Measurements from ENCODE around the gene CEP164. TPM values are rescaled to one million over a fixed set of nuclear protein-coding genes. Genes with fewer than 3 reads are reported as not detected.

The CEP164 gene
- total and polyA plus RNA-seq, 9 of the 15 experiments (the other 6 are each of a cell fraction or from before 2014, with no cell fraction given), result 2.1 to 16.5 (median 10.4) TPM

GRCh38 chr11:117292616-117293015 lies 35.0 kb upstream of the CEP164 start:
- no peaks in the 10 kb centered on the region for H3K79me2 ChIP-seq (ENCODE audit: control insufficient read depth, insufficient read depth, low read length)
- BruUV-seq (replicated peaks), result no TSS peak
- H3K9me3 ChIP-seq (replicated peaks; ENCODE audit: control insufficient read depth, insufficient read depth, low read depth, low read length), result no peaks in the 10 kb centered on the region
- CTCF ChIA-PET (ENCODE audit: low intra/inter-chr PET ratio), result no interaction called here
- no peak overlapping the region for H3K4me2 ChIP-seq (ENCODE audit: insufficient read depth, low read length)
- DNase-seq (ENCODE audit: extremely low read depth in 1 of 4, low spot score in 3 of 4), result no peak
- TF ChIP-seq USF2 (CRISPR knock-in tag; IDR thresholded peaks at IDR 0.05) (no peak), CREB5 (CRISPR knock-in tag; IDR thresholded peaks at IDR 0.05) (no peak), IRF1 (CRISPR knock-in tag; IDR thresholded peaks at IDR 0.05; ENCODE audit: borderline replicate concordance) (no peak), NFYB (IDR thresholded peaks at IDR 0.05; ENCODE audit: extremely low read depth, insufficient read length) (no peak), BRF2 (IDR thresholded peaks at IDR 0.05; ENCODE audit: borderline replicate concordance, insufficient read depth, insufficient read length) (no peak), SNIP1 (IDR thresholded peaks at IDR 0.05; ENCODE audit: low read depth) (no peak), POLR2AphosphoS5 (IDR thresholded peaks at IDR 0.05; ENCODE audit: control insufficient read depth, insufficient read depth, low read depth, low read length) (no peak), LEF1 (IDR thresholded peaks at IDR 0.05) (no peak), KLF1 (tag; IDR thresholded peaks at IDR 0.05) (no peak), MEF2D (tag; conservative IDR thresholded peaks at IDR 0.05; ENCODE audit: low read depth) (no peak), E2F8 (IDR thresholded peaks at IDR 0.05; ENCODE audit: low read depth, partially characterized antibody) (no peak), RB1 (IDR thresholded peaks at IDR 0.05; ENCODE audit: low read depth) (no peak), SPI1 (IDR thresholded peaks at IDR 0.05; ENCODE audit: borderline replicate concordance, low read depth, low read length) (no peak), E2F3 (CRISPR knock-in tag; IDR thresholded peaks at IDR 0.05) (no peak), ARID2 (IDR thresholded peaks at IDR 0.05) (no peak), TRIM28 (IDR thresholded peaks at IDR 0.05) (no peak)
- POLR2A ChIA-PET, result no interaction called here
- no peak overlapping the region for H3K4me3 ChIP-seq
- H3K27ac ChIP-seq (ENCODE audit: extremely low read depth, low read depth, low read length), result no peak overlapping the region
- in situ Hi-C loops (cut with MboI) (no loop called here), intact Hi-C loops (cut with micrococcal nuclease) (no loop called here)
- H3K9me1 ChIP-seq (ENCODE audit: control insufficient read depth, insufficient read depth, low read length), result no peaks in the 10 kb centered on the region
- ATAC-seq, result no peak
- no peak overlapping the region for H2AFZ ChIP-seq (ENCODE audit: low read depth, low read length)
- no peak overlapping the region for H3K9ac ChIP-seq (ENCODE audit: insufficient read depth in 1 of 2, low read depth in 2 of 2, low read length in 2 of 2)
- 65% methylated on average over 2 of the region's 2 CpGs for WGBS (ENCODE audit: insufficient coverage, low coverage, missing lambda C conversion rate)
- H3K36me3 ChIP-seq (ENCODE audit: control insufficient read depth, insufficient read depth, low read length), result peaks cover 7% of the 10 kb centered on the region; the same call in 1 of the 3 replicates
- H4K20me1 ChIP-seq (replicated peaks; ENCODE audit: control insufficient read depth, insufficient read depth, low read length), result no peaks in the 10 kb centered on the region; the same call in 1 of the 2 replicates
- no peaks in the 10 kb centered on the region for H3K27me3 ChIP-seq (ENCODE audit: control insufficient read depth in 2 of 2, insufficient read depth in 2 of 2, low read length in 2 of 2)
- H3K4me1 ChIP-seq (replicated peaks in 1 of 2; ENCODE audit: control insufficient read depth in 2 of 2, insufficient read depth in 2 of 2, low read length in 2 of 2), result no peaks in the 10 kb centered on the region
- FAIRE-seq, result no peak
